Right lobe of liver (tissue), 6 donors: Measurements from ENCODE around the gene FAH. TPM values are rescaled to one million over a fixed set of nuclear protein-coding genes. Genes with fewer than 3 reads are reported as not detected.

Experiments used
- ATAC-seq, 4 donors: fragments of 200-7000 bp; cut with Tn5 transposase; one replicate each; pipeline ENCODE4 v1.9.1; 2020; ENCODE audit warnings: mild to moderate bottlenecking in 4 of 4, moderate library complexity in 4 of 4
- DNase-seq, 3 donors: peaks; one replicate each; pipeline ENCODE4 v3.0.0-alpha.2; 2020
- H3K27ac ChIP-seq, 3 donors: fragments of 200-600 bp; one replicate each; pipeline ENCODE4 v1.8.0; 2022
- H3K27me3 ChIP-seq, 2 donors: fragments of 200-600 bp; one replicate each; pipeline ENCODE4 v1.8.0; 2022
- H3K36me3 ChIP-seq, 4 donors: fragments of 200-600 bp; sonication (generic) in 1 of 4; one replicate each; pipeline versions ENCODE4 v1.5.1 to v1.8.0; 2017 to 2022; ENCODE audit warnings: control low read depth in 1 of 4
- H3K4me1 ChIP-seq, 4 donors: fragments of 200-600 bp; sonication (generic) in 1 of 4; one replicate each; pipeline versions ENCODE4 v1.5.1 to v1.8.0; 2017 to 2022; ENCODE audit warnings: control low read depth in 1 of 4
- H3K4me3 ChIP-seq, 3 donors: fragments of 200-600 bp; one replicate each; pipeline ENCODE4 v1.8.0; 2022
- H3K9me3 ChIP-seq, 4 donors: fragments of 200-600 bp; sonication (generic) in 1 of 4; one replicate each; pipeline versions ENCODE4 v1.5.1 to v1.8.0; 2017 to 2022; ENCODE audit warnings: control low read depth in 1 of 4
- CTCF ChIP-seq, 4 donors: fragments of 200-600 bp in 3 of 4; fragments of 450-650 bp in 1 of 4; IDR thresholded peaks; one replicate each; pipeline versions ENCODE4 v1.5.1 to v1.8.0; 2016 to 2022; ENCODE audit warnings: antibody characterized with exemption in 4 of 4, mild to moderate bottlenecking in 2 of 4
- POLR2A ChIP-seq: fragments of 450-650 bp; IDR thresholded peaks from one replicate; pipeline ENCODE4 v1.6.1; 2017; ENCODE audit warnings: antibody characterized with exemption, mild to moderate bottlenecking
- WGBS: methylation state at CpG from one replicate; pipeline ENCODE4 v1.1.6; 2018; ENCODE audit warnings: low coverage, low lambda C conversion rate; ENCODE audit not compliant: insufficient coverage; ENCODE audit errors: missing lambda C conversion rate; 5-methylcytosine and 5-hydroxymethylcytosine counted together
- intact Hi-C, 2 donors: fragments of 100-400 bp; cut with DNase I; formaldehyde crosslinking; loops; one replicate each; pipeline versions ENCODE4 v1.11.2 to v1.14.1; 2022
- total RNA-seq, 6 experiments: library from RNA; depleted of rRNA in 2 of 6; stranded (reverse); fragments of >200 nt in 2 of 6; fragmentation: NEBNext Ultra II Directional in 3 of 6; extraction: Animal tissue kit (Norgen Biotek cat#: 25700) in 3 of 6; gene quantifications; one replicate each; pipeline versions ENCODE4 v1.1.0 to v1.2.4, GENCODE V29; 2016 to 2023
- donor health status: DM: no; HTN: yes; CAD: no.
- donor health status: DM: no; HTN: no; CAD: no.
- donor health status: DM: no; HTN: no; CAD: no.
- donor health status: DM: no; HTN: yes; CAD: no.
- donor health status: DM: no; HTN: yes; CAD: no.

The FAH gene
- total RNA-seq, 6 experiments from 2014 or later, result 164 to 250 (median 219) TPM

- no peaks in the 10 kb centered on the region for H3K4me1 ChIP-seq
- no peak overlapping the region for H3K4me3 ChIP-seq
- ATAC-seq (no peak), DNase-seq (no peak)
- H3K36me3 ChIP-seq, result peaks cover 4 to 96% (median 50%) of the 10 kb centered on the region in 4 donors
- no peaks in the 10 kb centered on the region for H3K9me3 ChIP-seq
- intact Hi-C loops, result no loop called here
- TF ChIP-seq POLR2A (no peak), CTCF (IDR thresholded peaks at IDR 0.05) (no peak)
- 83% methylated on average over 3 of the region's 7 CpGs for WGBS
- no peaks in the 10 kb centered on the region for H3K27me3 ChIP-seq
- H3K27ac ChIP-seq, result no peak overlapping the region
Measured at GRCh38 chr15:80184554-80184953, 31.8 kb downstream of the FAH start.

GRCh38 chr15:80185152-80185551 lies 32.4 kb downstream of the FAH start:
- Histone ChIP-seq H3K4me3 (no peak overlapping the region), H3K36me3 (peaks cover 4 to 90% (median 46%) of the 10 kb centered on the region in 4 donors), H3K27ac (no peak overlapping the region), H3K4me1 (no peaks in the 10 kb centered on the region), H3K27me3 (no peaks in the 10 kb centered on the region), H3K9me3 (no peaks in the 10 kb centered on the region)
- DNase-seq, result no peak
- intact Hi-C loops, result no loop called here
- ATAC-seq, result no peak
- TF ChIP-seq POLR2A, result no peak
- no peak for TF ChIP-seq CTCF (IDR thresholded peaks at IDR 0.05)
- no CpG with 5 or more reads among the region's 2 CpGs for WGBS

- no peak for DNase-seq
- Histone ChIP-seq H3K4me1 (no peaks in the 10 kb centered on the region), H3K9me3 (no peaks in the 10 kb centered on the region), H3K4me3 (no peak overlapping the region), H3K27ac (no peak overlapping the region), H3K27me3 (no peaks in the 10 kb centered on the region), H3K36me3 (peaks cover 4 to 81% (median 40%) of the 10 kb centered on the region in 4 donors)
- WGBS, result 91% methylated on average over 4 of the region's 7 CpGs
- ATAC-seq, result no peak
- no peak for TF ChIP-seq CTCF (IDR thresholded peaks at IDR 0.05)
- no peak for TF ChIP-seq POLR2A
- intact Hi-C loops, result no loop called here
Measured at GRCh38 chr15:80186066-80186465, 33.3 kb downstream of the FAH start.

GRCh38 chr15:80186597-80186996 lies 33.8 kb downstream of the FAH start:
- intact Hi-C loops, result no loop called here
- DNase-seq, result no peak
- H3K27ac ChIP-seq, result no peak overlapping the region
- H3K27me3 ChIP-seq, result no peaks in the 10 kb centered on the region
- 100% methylated on average over 1 of the region's 1 CpG for WGBS
- no peak overlapping the region for H3K4me3 ChIP-seq
- no peaks in the 10 kb centered on the region for H3K4me1 ChIP-seq
- peaks cover 4 to 76% (median 37%) of the 10 kb centered on the region in 4 donors for H3K36me3 ChIP-seq
- no peak for ATAC-seq
- no peak for TF ChIP-seq CTCF (IDR thresholded peaks at IDR 0.05)
- TF ChIP-seq POLR2A, result no peak
- H3K9me3 ChIP-seq, result no peaks in the 10 kb centered on the region

GRCh38 chr15:80188251-80188650 lies 35.5 kb downstream of the FAH start:
- no peaks in the 10 kb centered on the region for H3K27me3 ChIP-seq
- H3K9me3 ChIP-seq, result no peaks in the 10 kb centered on the region
- peaks cover 4 to 61% (median 30%) of the 10 kb centered on the region in 4 donors for H3K36me3 ChIP-seq
- 90% methylated on average over 2 of the region's 2 CpGs for WGBS
- no peaks in the 10 kb centered on the region for H3K4me1 ChIP-seq
- ATAC-seq (no peak), DNase-seq (no peak)
- H3K27ac ChIP-seq, result no peak overlapping the region
- intact Hi-C loops, result no loop called here
- H3K4me3 ChIP-seq, result no peak overlapping the region
- TF ChIP-seq CTCF (IDR thresholded peaks at IDR 0.05) (no peak), POLR2A (no peak)
